H9 (cell line): Measurements from ENCODE around the gene PTTG2. TPM values are rescaled to one million over a fixed set of nuclear protein-coding genes. Genes with fewer than 3 reads are reported as not detected.
A peak's percentile ranks its signal among the peaks of the same experiment; 100 is the strongest.

Experiments
- DNase-seq: peaks from one replicate; pipeline ENCODE4 v3.0.0-alpha.2; 2017
- H2AFZ ChIP-seq: one replicate; pipeline ENCODE4 v1.6.1; 2013; ENCODE audit warnings: mild to moderate bottlenecking, low read length, control low read depth, moderate library complexity
- H2AK5ac ChIP-seq: 2 replicates; pipeline ENCODE4 v1.6.1; 2013; ENCODE audit warnings: low read length, control low read depth, mixed read lengths; ENCODE audit not compliant: insufficient read length
- H2BK120ac ChIP-seq: one replicate; pipeline ENCODE4 v1.6.1; 2013; ENCODE audit warnings: low read depth, mild to moderate bottlenecking, low read length, control low read depth, inconsistent platforms; ENCODE audit not compliant: poor library complexity, severe bottlenecking
- H2BK12ac ChIP-seq: 2 replicates; pipeline ENCODE4 v1.6.1; 2013; ENCODE audit warnings: low read length, control low read depth, mixed read lengths, low read depth; ENCODE audit not compliant: insufficient read length
- H2BK15ac ChIP-seq: 2 replicates; pipeline ENCODE4 v1.6.1; 2013; ENCODE audit warnings: low read depth, low read length, control low read depth
- H2BK20ac ChIP-seq: one replicate; pipeline ENCODE4 v1.6.1; 2013; ENCODE audit warnings: low read depth, mild to moderate bottlenecking, low read length, control low read depth, inconsistent platforms; ENCODE audit not compliant: poor library complexity, severe bottlenecking
- H2BK5ac ChIP-seq: 2 replicates; pipeline ENCODE4 v1.6.1; 2013; ENCODE audit warnings: low read length, control low read depth, mixed read lengths; ENCODE audit not compliant: insufficient read length
- H3K14ac ChIP-seq: 2 replicates; pipeline ENCODE4 v1.6.1; 2013; ENCODE audit warnings: low read length, control low read depth; ENCODE audit not compliant: insufficient read depth
- H3K18ac ChIP-seq: 2 replicates; pipeline ENCODE4 v1.6.1; 2013; ENCODE audit warnings: low read depth, mild to moderate bottlenecking, mixed read lengths, low read length, control low read depth; ENCODE audit not compliant: insufficient read length
- H3K23ac ChIP-seq: 2 replicates; pipeline ENCODE4 v1.6.1; 2013; ENCODE audit warnings: low read length, control low read depth, mixed read lengths, low read depth; ENCODE audit not compliant: insufficient read length
- H3K23me2 ChIP-seq: 2 replicates; pipeline ENCODE4 v1.6.1; 2013; ENCODE audit warnings: low read depth, mild to moderate bottlenecking, mixed read lengths, low read length, control low read depth; ENCODE audit not compliant: insufficient read length, poor library complexity, severe bottlenecking
- H3K27ac ChIP-seq: 2 replicates; pipeline ENCODE4 v1.5.1; 2013; ENCODE audit warnings: low read length, control low read depth, mixed read lengths, low read depth; ENCODE audit not compliant: insufficient read length
- H3K27me3 ChIP-seq: 2 replicates; pipeline ENCODE4 v1.6.1; 2013; ENCODE audit warnings: low read length, control low read depth, inconsistent platforms; ENCODE audit not compliant: insufficient read depth
- H3K4ac ChIP-seq: 2 replicates; pipeline ENCODE4 v1.6.1; 2013; ENCODE audit warnings: low read depth, mild to moderate bottlenecking, control low read depth, inconsistent platforms, low read length, moderate library complexity
- H3K4me1 ChIP-seq: 2 replicates; pipeline ENCODE4 v1.6.1; 2013; ENCODE audit warnings: low read length, control low read depth, inconsistent platforms; ENCODE audit not compliant: insufficient read depth
- H3K4me2 ChIP-seq: 2 replicates; pipeline ENCODE4 v1.6.1; 2013; ENCODE audit warnings: low read length, control low read depth, mixed read lengths; ENCODE audit not compliant: insufficient read length, insufficient read depth
- H3K56ac ChIP-seq: 2 replicates; pipeline ENCODE4 v1.6.1; 2013; ENCODE audit warnings: low read depth, mild to moderate bottlenecking, mixed read lengths, low read length, control low read depth; ENCODE audit not compliant: insufficient read length
- H3K79me1 ChIP-seq: 2 replicates; pipeline ENCODE4 v1.6.1; 2013; ENCODE audit warnings: low read depth, mild to moderate bottlenecking, moderate library complexity, low read length, control low read depth, inconsistent platforms; ENCODE audit not compliant: insufficient read depth, poor library complexity, severe bottlenecking
- H3K79me2 ChIP-seq: 2 replicates; pipeline ENCODE4 v1.6.1; 2013; ENCODE audit warnings: low read length, control low read depth, inconsistent platforms; ENCODE audit not compliant: insufficient read depth
- H3K9ac ChIP-seq: 2 replicates; pipeline ENCODE4 v1.6.1; 2013; ENCODE audit warnings: low read length, control low read depth, mixed read lengths; ENCODE audit not compliant: insufficient read length; ENCODE audit errors: extremely low read depth
- H3K9me3 ChIP-seq: one replicate; pipeline ENCODE4 v1.6.1; 2013; ENCODE audit warnings: low read depth, low read length, inconsistent platforms; ENCODE audit not compliant: control insufficient read depth
- H3T11ph ChIP-seq: one replicate; pipeline ENCODE4 v1.6.1; 2013; ENCODE audit warnings: mild to moderate bottlenecking, low read length, control low read depth, inconsistent platforms
- H4K20me1 ChIP-seq: one replicate; pipeline ENCODE4 v1.6.1; 2013; ENCODE audit not compliant: control insufficient read depth, insufficient read length, insufficient read depth
- H4K5ac ChIP-seq: 2 replicates; pipeline ENCODE4 v1.6.1; 2013; ENCODE audit warnings: low read depth, mild to moderate bottlenecking, mixed read lengths, low read length, control low read depth; ENCODE audit not compliant: insufficient read length
- H4K8ac ChIP-seq: replicated peaks from 2 replicates; pipeline ENCODE4 v1.6.1; 2013; ENCODE audit warnings: low read length, control low read depth, mixed read lengths, low read depth; ENCODE audit not compliant: insufficient read length
- H4K91ac ChIP-seq: 2 replicates; pipeline ENCODE4 v1.6.1; 2013; ENCODE audit warnings: low read depth, mild to moderate bottlenecking, moderate library complexity, mixed read lengths, low read length, control low read depth; ENCODE audit not compliant: insufficient read length
- H3K27ac Mint-ChIP-seq, 3 experiments: 2 replicates in 2 of 3; 3 replicates in 1 of 3; pipeline ENCODE4 v1.8.0; 2020 to 2021; ENCODE audit warnings: mixed read lengths in 3 of 3, mild to moderate bottlenecking in 1 of 3, moderate library complexity in 1 of 3
- H3K27me3 Mint-ChIP-seq: 2 replicates; pipeline ENCODE4 v1.8.0; 2021; ENCODE audit warnings: low read depth, mild to moderate bottlenecking, moderate library complexity, mixed read lengths
- H3K36me3 Mint-ChIP-seq, 3 experiments: 2 replicates in 2 of 3; 3 replicates in 1 of 3; pipeline ENCODE4 v1.8.0; 2020 to 2021; ENCODE audit warnings: low read depth in 3 of 3, mixed read lengths in 3 of 3; ENCODE audit not compliant: insufficient read depth in 1 of 3
- H3K4me1 Mint-ChIP-seq, 2 experiments: 2 replicates each; pipeline ENCODE4 v1.8.0; 2020; ENCODE audit warnings: mixed read lengths in 2 of 2
- H3K4me3 Mint-ChIP-seq, 2 experiments: 2 replicates in 1 of 2; 3 replicates in 1 of 2; pipeline ENCODE4 v1.8.0; 2020 to 2021; ENCODE audit warnings: mild to moderate bottlenecking in 2 of 2, mixed read lengths in 2 of 2, moderate library complexity in 1 of 2
- H3K9me3 Mint-ChIP-seq, 2 experiments: 2 replicates in 1 of 2; 3 replicates in 1 of 2; pipeline ENCODE4 v1.8.0; 2020; ENCODE audit warnings: mild to moderate bottlenecking in 2 of 2, mixed read lengths in 2 of 2, moderate library complexity in 1 of 2
- CTCF ChIP-seq: fragments of 200-600 bp; sonication (generic); conservative IDR thresholded peaks from 3 replicates; pipeline ENCODE4 v1.8.0; 2021; ENCODE audit warnings: antibody characterized with exemption, mild to moderate bottlenecking
- WGBS: extraction: QIAGEN DNeasy Blood & Tissue Kit; methylation state at CpG from one replicate; pipeline ENCODE4 v1.1.7; 2013; ENCODE audit warnings: missing lambda C conversion rate, low lambda C conversion rate, mixed read lengths; ENCODE audit not compliant: insufficient read length; ENCODE audit errors: extremely low coverage; 5-methylcytosine and 5-hydroxymethylcytosine counted together
- total RNA-seq: library from RNA; stranded (reverse); gene quantifications from 2 replicates; pipeline ENCODE4 v1.2.1, GENCODE V29; 2021

The PTTG2 gene
- total RNA-seq, 1 experiment from 2014 or later: not detected

GRCh38 chr4:37982736-37983135 lies 22.5 kb downstream of the PTTG2 start:
- no peak overlapping the region for H2AFZ ChIP-seq
- no peak overlapping the region for H2BK5ac ChIP-seq
- H2BK15ac ChIP-seq: no peak overlapping the region
- H3K4me1 ChIP-seq: peaks cover 9% of the 10 kb centered on the region; the same call in 1 of the 2 replicates
- H3T11ph ChIP-seq: no peak overlapping the region
- no peaks in the 10 kb centered on the region for H3K27me3 Mint-ChIP-seq
- peaks cover 3% of the 10 kb centered on the region; the same call in 1 of the 2 replicates for H3K79me2 ChIP-seq
- no peak overlapping the region for H4K91ac ChIP-seq
- H2BK12ac ChIP-seq: no peak overlapping the region
- no peaks in the 10 kb centered on the region; a peak in 1 of 7 replicates for H3K36me3 Mint-ChIP-seq
- H3K23ac ChIP-seq: no peak overlapping the region
- H3K14ac ChIP-seq: no peak overlapping the region
- no peak overlapping the region for H3K18ac ChIP-seq
- no peak overlapping the region for H2AK5ac ChIP-seq
- no peak overlapping the region for H4K5ac ChIP-seq
- H3K4me3 Mint-ChIP-seq: no peak overlapping the region; a peak in 1 of 5 replicates
- H3K9me3 Mint-ChIP-seq: no peaks in the 10 kb centered on the region
- TF ChIP-seq CTCF: no peak
- H2BK120ac ChIP-seq: no peak overlapping the region
- no peak overlapping the region for H2BK20ac ChIP-seq
- H3K79me1 ChIP-seq: no peaks in the 10 kb centered on the region
- no peak overlapping the region for H3K9ac ChIP-seq
- H3K56ac ChIP-seq: no peak overlapping the region
- no peaks in the 10 kb centered on the region for H4K20me1 ChIP-seq
- no peaks in the 10 kb centered on the region for H3K9me3 ChIP-seq
- no CpG with 5 or more reads among the region's 5 CpGs for WGBS
- no peak for DNase-seq
- no peaks in the 10 kb centered on the region for H3K27me3 ChIP-seq
- peaks cover 40 to 57% of the 10 kb centered on the region in 2 experiments for H3K4me1 Mint-ChIP-seq
- H3K27ac Mint-ChIP-seq: peak overlapping the region; percentile 4 to 88 (median 42); a peak in 5 of 7 replicates
- no peak overlapping the region for H4K8ac ChIP-seq
- no peak overlapping the region for H3K4ac ChIP-seq
- no peak overlapping the region for H3K4me2 ChIP-seq
- H3K23me2 ChIP-seq: peaks cover 5% of the 10 kb centered on the region
- H3K27ac ChIP-seq: no peak overlapping the region
